ENCODE results near the gene RNF151.

The RNF151 gene

GRCh38 chr16:1973461-1974156, 7.0 kb downstream of the RNF151 start:
- TF ChIP-seq MAX (IDR thresholded peaks at IDR 0.05; ENCODE audit: low read depth, low read length): no peak
- no peak for TF ChIP-seq CTCF (IDR thresholded peaks at IDR 0.05; ENCODE audit: low read depth, low read length)
- no peak for TF ChIP-seq POLR2A (IDR thresholded peaks at IDR 0.05; ENCODE audit: extremely low read depth, insufficient read length)
- no peak for TF ChIP-seq MYC (IDR thresholded peaks at IDR 0.05; ENCODE audit: low read depth, low read length)
- DNase-seq (ENCODE audit: low read depth): no peak
- no peak overlapping the region for H3K4me3 ChIP-seq (ENCODE audit: low read depth, low read length)

DNA sequence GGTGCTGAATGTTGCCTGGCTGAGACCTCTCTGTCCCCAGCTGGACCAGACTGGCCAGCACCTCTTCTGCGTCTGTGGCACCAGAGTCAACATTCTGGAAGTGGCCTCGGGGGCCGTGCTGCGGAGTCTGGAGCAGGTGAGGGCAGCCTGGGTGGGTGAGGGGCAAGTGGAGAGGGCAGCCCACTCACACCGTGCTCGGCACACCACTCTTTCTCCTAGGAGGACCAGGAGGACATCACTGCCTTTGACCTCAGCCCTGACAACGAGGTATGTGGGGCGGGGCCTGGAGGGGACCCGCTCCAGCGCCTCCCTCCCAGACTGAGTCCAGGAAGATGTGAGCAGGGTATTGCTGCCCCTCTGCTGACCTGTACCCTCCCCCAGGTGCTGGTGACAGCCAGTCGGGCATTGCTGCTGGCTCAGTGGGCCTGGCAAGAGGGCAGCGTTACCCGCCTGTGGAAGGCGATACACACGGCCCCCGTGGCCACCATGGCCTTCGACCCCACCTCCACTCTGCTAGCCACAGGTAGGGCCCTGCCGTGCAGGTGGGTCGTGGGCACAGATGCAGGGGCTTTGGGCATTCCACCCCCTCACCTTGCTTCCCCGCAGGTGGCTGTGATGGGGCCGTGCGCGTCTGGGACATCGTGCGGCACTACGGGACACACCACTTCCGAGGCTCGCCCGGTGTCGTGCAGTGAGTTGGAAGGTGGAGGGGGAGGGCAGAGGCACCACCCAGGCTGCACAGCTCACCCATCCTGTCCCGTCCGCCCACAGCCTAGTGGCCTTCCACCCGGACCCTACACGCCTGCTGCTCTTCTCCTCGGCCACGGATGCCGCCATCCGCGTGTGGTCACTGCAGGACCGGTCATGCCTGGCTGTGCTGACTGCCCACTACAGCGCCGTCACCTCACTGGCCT, 7.8 kb downstream of the RNF151 start:
- TF ChIP-seq MAX (IDR thresholded peaks at IDR 0.05; ENCODE audit: low read depth, low read length) (no peak), CTCF (IDR thresholded peaks at IDR 0.05; ENCODE audit: low read depth, low read length) (no peak), MYC (IDR thresholded peaks at IDR 0.05; ENCODE audit: low read depth, low read length) (no peak), POLR2A (IDR thresholded peaks at IDR 0.05; ENCODE audit: extremely low read depth, insufficient read length) (no peak)
- DNase-seq (ENCODE audit: low read depth): no peak

DNA sequence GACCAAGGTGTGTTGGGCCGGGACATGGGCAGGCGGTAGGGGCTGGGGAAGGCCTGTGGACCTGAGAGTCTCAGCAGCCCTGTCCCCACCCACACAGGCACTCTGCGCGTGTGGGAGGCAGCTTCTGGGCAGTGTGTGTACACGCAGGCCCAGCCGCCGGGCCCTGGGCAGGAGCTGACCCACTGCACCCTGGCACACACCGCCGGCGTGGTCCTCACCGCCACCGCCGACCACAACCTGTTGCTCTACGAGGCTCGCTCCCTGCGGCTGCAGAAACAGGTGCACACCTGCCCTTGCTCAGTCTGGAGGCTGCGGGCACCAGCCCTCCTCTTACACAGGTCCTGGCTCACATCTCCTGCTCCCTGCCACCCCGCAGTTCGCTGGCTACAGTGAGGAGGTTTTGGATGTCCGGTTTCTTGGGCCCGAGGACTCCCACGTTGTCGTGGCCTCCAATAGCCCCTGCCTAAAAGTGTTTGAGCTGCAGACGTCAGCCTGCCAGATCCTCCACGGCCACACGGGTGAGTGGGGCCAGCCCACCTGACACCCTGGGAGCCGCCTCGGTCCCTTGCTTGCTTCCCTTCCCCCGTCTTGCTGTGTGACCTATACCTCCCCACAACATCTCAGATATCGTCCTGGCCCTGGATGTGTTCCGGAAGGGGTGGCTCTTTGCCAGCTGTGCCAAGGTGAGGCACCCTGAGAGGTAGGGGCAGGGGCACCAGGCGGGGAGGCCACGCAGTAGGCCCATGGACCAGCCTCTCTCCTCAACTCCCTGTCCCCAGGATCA, 9.0 kb downstream of the RNF151 start:
- H3K4me3 ChIP-seq (ENCODE audit: low read depth, low read length): no peak overlapping the region

More for the DNA sequence above, 7.8 kb downstream of the RNF151 start:
- no peak overlapping the region for H3K4me3 ChIP-seq (ENCODE audit: low read depth, low read length)

DNA sequence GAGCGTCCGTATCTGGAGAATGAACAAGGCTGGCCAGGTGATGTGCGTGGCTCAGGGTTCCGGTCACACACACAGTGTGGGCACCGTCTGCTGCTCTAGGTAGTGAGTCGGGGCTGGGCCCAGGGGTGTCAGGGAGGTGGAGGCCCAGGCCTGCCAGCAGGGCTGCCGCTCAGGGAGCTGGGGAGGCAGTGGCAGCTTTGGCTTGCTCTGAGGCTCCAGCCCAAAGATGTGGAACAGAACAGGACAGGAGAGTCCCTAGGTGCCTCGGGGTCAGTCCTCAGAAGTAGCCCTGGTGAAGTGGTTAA, 9.5 kb downstream of the RNF151 start:
- TF ChIP-seq POLR2A (IDR thresholded peaks at IDR 0.05; ENCODE audit: extremely low read depth, insufficient read length) (no peak), MYC (IDR thresholded peaks at IDR 0.05; ENCODE audit: low read depth, low read length) (no peak), MAX (IDR thresholded peaks at IDR 0.05; ENCODE audit: low read depth, low read length) (no peak), CTCF (IDR thresholded peaks at IDR 0.05; ENCODE audit: low read depth, low read length) (no peak)
- H3K4me3 ChIP-seq (ENCODE audit: low read depth, low read length): no peak overlapping the region
- DNase-seq (ENCODE audit: low read depth): no peak

More for the DNA sequence above, 9.0 kb downstream of the RNF151 start:
- DNase-seq (ENCODE audit: low read depth): no peak
- no peak for TF ChIP-seq MAX (IDR thresholded peaks at IDR 0.05; ENCODE audit: low read depth, low read length)
- TF ChIP-seq CTCF (IDR thresholded peaks at IDR 0.05; ENCODE audit: low read depth, low read length): no peak
- TF ChIP-seq POLR2A (IDR thresholded peaks at IDR 0.05; ENCODE audit: extremely low read depth, insufficient read length): no peak

- no peak for DNase-seq (ENCODE audit: low read depth)
- no peak overlapping the region for H3K4me3 ChIP-seq (ENCODE audit: low read depth, low read length)
- no peak for TF ChIP-seq MYC (IDR thresholded peaks at IDR 0.05; ENCODE audit: low read depth, low read length)
- TF ChIP-seq CTCF (IDR thresholded peaks at IDR 0.05; ENCODE audit: low read depth, low read length): no peak
- no peak for TF ChIP-seq POLR2A (IDR thresholded peaks at IDR 0.05; ENCODE audit: extremely low read depth, insufficient read length)
- TF ChIP-seq MAX (IDR thresholded peaks at IDR 0.05; ENCODE audit: low read depth, low read length): no peak
Observed at GRCh38 chr16:1976951-1977874, 10.6 kb downstream of the RNF151 start.
